Ectodermal cell (in vitro differentiated cells): ENCODE data around the gene APLP1. TPM values are rescaled to one million over a fixed set of nuclear protein-coding genes. Genes with fewer than 3 reads are reported as not detected.
"Not testable (repeated sequence)": the region's sequence is repeated elsewhere in the genome, so short reads cannot be mapped to it uniquely, and the experiment has no call there.

Experiments used
- H3K27ac ChIP-seq: 2 replicates; pipeline ENCODE4 v1.7.0; 2013; ENCODE audit warnings: mild to moderate bottlenecking, low read depth, low read length; ENCODE audit not compliant: insufficient read depth, poor library complexity, severe bottlenecking
- H3K27me3 ChIP-seq: 2 replicates; pipeline ENCODE4 v1.7.0; 2013; ENCODE audit warnings: mild to moderate bottlenecking, low read length; ENCODE audit not compliant: insufficient read depth, control insufficient read depth, poor library complexity, severe bottlenecking
- H3K36me3 ChIP-seq: one replicate; pipeline ENCODE4 v1.7.0; 2013; ENCODE audit warnings: low read length; ENCODE audit not compliant: control insufficient read depth, insufficient read depth
- H3K4me1 ChIP-seq: one replicate; pipeline ENCODE4 v1.7.0; 2013; ENCODE audit warnings: low read length; ENCODE audit not compliant: control insufficient read depth, insufficient read depth
- H3K4me3 ChIP-seq: 2 replicates; pipeline ENCODE4 v1.7.0; 2013; ENCODE audit warnings: low read depth, low read length, control low read depth; ENCODE audit not compliant: insufficient read depth
- H3K9me3 ChIP-seq: 2 replicates; pipeline ENCODE4 v1.7.0; 2013; ENCODE audit warnings: mild to moderate bottlenecking, low read length, moderate library complexity; ENCODE audit not compliant: control insufficient read depth
- WGBS, 2 experiments: methylation state at CpG; one replicate each; pipeline ENCODE4 v1.1.7; 2013; ENCODE audit warnings: missing lambda C conversion rate in 2 of 2; 5-methylcytosine and 5-hydroxymethylcytosine counted together
- polyA plus RNA-seq, 4 experiments: library from polyadenylated mRNA; stranded (reverse); fragments of 50-300 nt; gene quantifications; one replicate each; pipeline ENCODE4 v1.2.3, GENCODE V29; 2013

Gene APLP1
- polyA plus RNA-seq (2013, experiment 1 of 4): 259 TPM
- polyA plus RNA-seq (2013, experiment 2 of 4): 250 TPM
- 227 TPM for polyA plus RNA-seq (2013, experiment 3 of 4)
- polyA plus RNA-seq (2013, experiment 4 of 4): 275 TPM

GRCh38 chr19:35868172-35868822 is at the start of gene APLP1:
Gene APLP1 (plus strand): TSS chr19:35868574. CDS start chr19:35868637, 63 bp downstream.
- peaks cover 16% of the 10 kb centered on the region for H3K4me1 ChIP-seq
- H3K27me3 ChIP-seq: no peaks in the 10 kb centered on the region
- peak within 1 kb of the TSS; percentile 72 for H3K4me3 ChIP-seq
- H3K36me3 ChIP-seq: peaks cover 10% of the 10 kb centered on the region
- peak within 1 kb of the TSS; percentile 95 for H3K27ac ChIP-seq
- 0 to 1% methylated on average over 60 of the region's 60 CpGs for WGBS, 2 experiments
- no peaks in the 10 kb centered on the region for H3K9me3 ChIP-seq

- Histone ChIP-seq H3K27me3 (peaks cover 5% of the 10 kb centered on the region), H3K4me1 (no peaks in the 10 kb centered on the region), H3K9me3 (no peaks in the 10 kb centered on the region), H3K27ac (no peak overlapping the region), H3K4me3 (no peak overlapping the region), H3K36me3 (no peaks in the 10 kb centered on the region)
- 77 to 83% methylated on average over 3 of the region's 3 CpGs for WGBS, 2 experiments
Measured at GRCh38 chr19:35822579-35822978, 45.8 kb upstream of the APLP1 start.

- Histone ChIP-seq H3K4me3 (no peak overlapping the region), H3K27ac (no peak overlapping the region), H3K27me3 (peaks cover 5% of the 10 kb centered on the region), H3K36me3 (no peaks in the 10 kb centered on the region), H3K4me1 (no peaks in the 10 kb centered on the region), H3K9me3 (no peaks in the 10 kb centered on the region)
- WGBS, 2 experiments: 81 to 91% methylated on average over 4 to 5 of the region's 5 CpGs
Measured at GRCh38 chr19:35824150-35824549, 44.2 kb upstream of the APLP1 start.

- Histone ChIP-seq H3K4me1 (no peaks in the 10 kb centered on the region), H3K27me3 (peaks cover 29% of the 10 kb centered on the region), H3K36me3 (no peaks in the 10 kb centered on the region), H3K9me3 (no peaks in the 10 kb centered on the region), H3K27ac (no peak overlapping the region), H3K4me3 (no peak overlapping the region)
- 16 to 24% methylated on average over 12 of the region's 12 CpGs for WGBS, 2 experiments
Measured at GRCh38 chr19:35828692-35829301, 39.6 kb upstream of the APLP1 start.

GRCh38 chr19:35830986-35831385 is 37.4 kb upstream of the APLP1 start:
- Histone ChIP-seq H3K27me3 (peaks cover 31% of the 10 kb centered on the region), H3K27ac (no peak overlapping the region), H3K9me3 (no peaks in the 10 kb centered on the region), H3K4me1 (no peaks in the 10 kb centered on the region), H3K4me3 (no peak overlapping the region), H3K36me3 (no peaks in the 10 kb centered on the region)
- 74% methylated on average over 18 of the region's 18 CpGs for WGBS, 2 experiments

- Histone ChIP-seq H3K4me3 (no peak overlapping the region), H3K4me1 (no peaks in the 10 kb centered on the region), H3K27ac (no peak overlapping the region), H3K36me3 (no peaks in the 10 kb centered on the region), H3K27me3 (peaks cover 27% of the 10 kb centered on the region), H3K9me3 (no peaks in the 10 kb centered on the region)
- 72 to 77% methylated on average over 4 of the region's 4 CpGs for WGBS, 2 experiments
Measured at GRCh38 chr19:35832054-35832453, 36.3 kb upstream of the APLP1 start.

- WGBS, 2 experiments: 73% methylated on average over 7 of the region's 7 CpGs
- peaks cover 28% of the 10 kb centered on the region for H3K27me3 ChIP-seq
Measured at GRCh38 chr19:35833972-35834371, 34.4 kb upstream of the APLP1 start.

GRCh38 chr19:35836096-35836495 is 32.3 kb upstream of the APLP1 start:
- not testable (repeated sequence) for H3K4me1 ChIP-seq, H3K4me3 ChIP-seq, H3K27ac ChIP-seq, H3K9me3 ChIP-seq, H3K36me3 ChIP-seq
- 64 to 67% methylated on average over 11 of the region's 11 CpGs for WGBS, 2 experiments
- peaks cover 24% of the 10 kb centered on the region for H3K27me3 ChIP-seq

More at GRCh38 chr19:35833972-35834371, 34.4 kb upstream of the APLP1 start:
- no peaks in the 10 kb centered on the region for H3K9me3 ChIP-seq
- no peaks in the 10 kb centered on the region for H3K4me1 ChIP-seq
- no peak overlapping the region for H3K4me3 ChIP-seq
- no peaks in the 10 kb centered on the region for H3K36me3 ChIP-seq
- H3K27ac ChIP-seq: no peak overlapping the region

GRCh38 chr19:35841961-35842595 is 26.3 kb upstream of the APLP1 start:
- Histone ChIP-seq H3K27me3 (peaks cover 71% of the 10 kb centered on the region), H3K4me1 (peaks cover 5% of the 10 kb centered on the region), H3K4me3 (no peak overlapping the region), H3K36me3 (no peaks in the 10 kb centered on the region), H3K27ac (no peak overlapping the region), H3K9me3 (no peaks in the 10 kb centered on the region)
- 73 to 74% methylated on average over 13 of the region's 13 CpGs for WGBS, 2 experiments

GRCh38 chr19:35842666-35843272 is 25.6 kb upstream of the APLP1 start:
- Histone ChIP-seq H3K9me3 (no peaks in the 10 kb centered on the region), H3K4me3 (no peak overlapping the region), H3K4me1 (peaks cover 5% of the 10 kb centered on the region), H3K36me3 (no peaks in the 10 kb centered on the region), H3K27ac (no peak overlapping the region), H3K27me3 (peaks cover 77% of the 10 kb centered on the region)
- WGBS, 2 experiments: 80% methylated on average over 4 of the region's 4 CpGs
